ENCODE results near the gene PCYT1A.

Gene PCYT1A

GRCh38 chr3:196219970-196220311 lies 67.6 kb downstream of the PCYT1A start:
- Histone ChIP-seq H3K9ac (ENCODE audit: low read length) (no peak overlapping the region), H3K27ac (ENCODE audit: low read depth, low read length) (no peak overlapping the region), H3K4me1 (ENCODE audit: control insufficient read depth, insufficient read depth, low read length) (peaks cover 27% of the 10 kb centered on the region), H3K36me3 (ENCODE audit: control insufficient read depth, insufficient read depth, low read length) (no peaks in the 10 kb centered on the region), H3K27me3 (ENCODE audit: control insufficient read depth, insufficient read depth, low read length) (no peaks in the 10 kb centered on the region), H3K4me3 (ENCODE audit: low read depth, low read length) (no peak overlapping the region), H3K9me3 (ENCODE audit: control insufficient read depth, insufficient read depth, low read depth, low read length) (no peaks in the 10 kb centered on the region)

- Histone ChIP-seq H3K9ac (ENCODE audit: low read length) (no peak overlapping the region), H3K27ac (ENCODE audit: low read depth, low read length) (no peak overlapping the region), H3K9me3 (ENCODE audit: control insufficient read depth, insufficient read depth, low read depth, low read length) (no peaks in the 10 kb centered on the region), H3K4me1 (ENCODE audit: control insufficient read depth, insufficient read depth, low read length) (peaks cover 29% of the 10 kb centered on the region), H3K27me3 (ENCODE audit: control insufficient read depth, insufficient read depth, low read length) (no peaks in the 10 kb centered on the region), H3K4me3 (ENCODE audit: low read depth, low read length) (no peak overlapping the region), H3K36me3 (ENCODE audit: control insufficient read depth, insufficient read depth, low read length) (no peaks in the 10 kb centered on the region)
These were observed 68.1 kb downstream of the PCYT1A start for GRCh38 chr3:196219194-196219969.

GRCh38 chr3:196218155-196218712 lies 69.3 kb downstream of the PCYT1A start:
- no peak overlapping the region for H3K9ac ChIP-seq (ENCODE audit: low read length)
- no peaks in the 10 kb centered on the region for H3K36me3 ChIP-seq (ENCODE audit: control insufficient read depth, insufficient read depth, low read length)

GRCh38 chr3:196217307-196218154 lies 70.0 kb downstream of the PCYT1A start:
- no peaks in the 10 kb centered on the region for H3K27me3 ChIP-seq (ENCODE audit: control insufficient read depth, insufficient read depth, low read length)
- peaks cover 24% of the 10 kb centered on the region for H3K4me1 ChIP-seq (ENCODE audit: control insufficient read depth, insufficient read depth, low read length)
- H3K27ac ChIP-seq (ENCODE audit: low read depth, low read length): no peak overlapping the region
- no peak overlapping the region for H3K4me3 ChIP-seq (ENCODE audit: low read depth, low read length)
- no peak overlapping the region for H3K9ac ChIP-seq (ENCODE audit: low read length)
- H3K9me3 ChIP-seq (ENCODE audit: control insufficient read depth, insufficient read depth, low read depth, low read length): no peaks in the 10 kb centered on the region
- H3K36me3 ChIP-seq (ENCODE audit: control insufficient read depth, insufficient read depth, low read length): no peaks in the 10 kb centered on the region

More at GRCh38 chr3:196218155-196218712, 69.3 kb downstream of the PCYT1A start:
- H3K27ac ChIP-seq (ENCODE audit: low read depth, low read length): no peak overlapping the region
- H3K4me1 ChIP-seq (ENCODE audit: control insufficient read depth, insufficient read depth, low read length): peaks cover 26% of the 10 kb centered on the region
- H3K9me3 ChIP-seq (ENCODE audit: control insufficient read depth, insufficient read depth, low read depth, low read length): no peaks in the 10 kb centered on the region
- no peaks in the 10 kb centered on the region for H3K27me3 ChIP-seq (ENCODE audit: control insufficient read depth, insufficient read depth, low read length)
- H3K4me3 ChIP-seq (ENCODE audit: low read depth, low read length): no peak overlapping the region

DNA sequence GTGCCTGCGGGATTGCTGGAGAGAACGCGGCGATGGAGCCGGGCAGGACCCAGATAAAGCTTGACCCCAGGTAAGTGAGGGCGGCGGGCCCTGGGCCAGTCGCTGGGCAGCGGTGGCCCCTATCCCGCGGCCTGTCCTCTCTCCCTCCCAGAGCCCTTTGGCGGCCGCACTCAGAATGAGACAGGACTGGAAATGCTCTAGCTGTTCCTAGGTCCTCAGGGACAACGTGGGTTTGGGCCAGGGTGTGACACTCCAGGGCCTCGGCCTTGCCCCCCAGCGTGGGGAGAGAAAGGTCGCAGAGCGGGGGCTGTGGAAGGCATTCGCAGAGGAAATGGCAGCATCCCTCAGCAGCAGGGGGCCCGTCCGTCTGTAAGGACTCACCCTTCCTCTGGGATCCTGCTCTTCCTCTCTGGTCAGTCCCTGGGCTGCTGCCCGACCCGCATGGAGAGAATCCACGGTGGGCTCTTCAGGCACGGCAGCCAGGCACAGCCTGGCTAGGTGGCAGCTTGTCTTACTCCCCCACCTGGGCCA lies 70.8 kb downstream of the PCYT1A start:
- no peak overlapping the region for H3K27ac ChIP-seq (ENCODE audit: low read depth, low read length)
- no peaks in the 10 kb centered on the region for H3K9me3 ChIP-seq (ENCODE audit: control insufficient read depth, insufficient read depth, low read depth, low read length)
- H3K4me1 ChIP-seq (ENCODE audit: control insufficient read depth, insufficient read depth, low read length): peaks cover 24% of the 10 kb centered on the region
- H3K27me3 ChIP-seq (ENCODE audit: control insufficient read depth, insufficient read depth, low read length): no peaks in the 10 kb centered on the region
- no peaks in the 10 kb centered on the region for H3K36me3 ChIP-seq (ENCODE audit: control insufficient read depth, insufficient read depth, low read length)
- H3K4me3 ChIP-seq (ENCODE audit: low read depth, low read length): peak overlapping the region; percentile 52
- no peak overlapping the region for H3K9ac ChIP-seq (ENCODE audit: low read length)

DNA sequence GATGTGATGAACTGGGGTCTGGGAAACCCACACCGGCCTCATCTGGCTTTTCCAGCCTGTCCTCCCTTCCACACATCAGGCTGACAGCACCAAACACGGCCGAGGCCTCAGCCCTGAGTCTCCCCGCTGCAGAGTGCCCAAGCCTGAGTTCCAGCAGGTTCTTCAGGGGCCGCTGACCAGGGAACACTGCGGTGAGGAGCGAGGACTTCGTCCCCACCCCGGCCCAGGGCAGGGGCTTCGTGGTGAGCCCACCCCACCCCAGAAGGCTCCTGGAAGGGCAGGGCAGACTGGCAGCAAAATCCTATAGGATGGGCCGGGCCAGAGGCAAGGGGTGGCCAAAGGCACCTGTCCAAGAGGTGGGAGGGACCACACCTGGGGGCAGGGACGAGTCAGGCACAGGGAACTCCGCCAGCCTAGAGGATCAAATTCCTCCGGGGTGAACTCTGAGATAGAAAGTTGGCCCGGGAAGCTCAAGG lies 71.4 kb downstream of the PCYT1A start, which contains the start of gene SLC51A:
Gene SLC51A (plus strand): TSS at position 446 of the 476 bp plus-strand sequence. CDS start 179 bp downstream, outside the sequence.
- H3K36me3 ChIP-seq (ENCODE audit: control insufficient read depth, insufficient read depth, low read length): no peaks in the 10 kb centered on the region
- H3K4me3 ChIP-seq (ENCODE audit: low read depth, low read length): peak within 1 kb of the TSS; percentile 52
- H3K9ac ChIP-seq (ENCODE audit: low read length): no peak within 1 kb of the TSS
- peaks cover 29% of the 10 kb centered on the region for H3K4me1 ChIP-seq (ENCODE audit: control insufficient read depth, insufficient read depth, low read length)
- no peak within 1 kb of the TSS for H3K27ac ChIP-seq (ENCODE audit: low read depth, low read length)
- H3K27me3 ChIP-seq (ENCODE audit: control insufficient read depth, insufficient read depth, low read length): no peaks in the 10 kb centered on the region
- no peaks in the 10 kb centered on the region for H3K9me3 ChIP-seq (ENCODE audit: control insufficient read depth, insufficient read depth, low read depth, low read length)

DNA sequence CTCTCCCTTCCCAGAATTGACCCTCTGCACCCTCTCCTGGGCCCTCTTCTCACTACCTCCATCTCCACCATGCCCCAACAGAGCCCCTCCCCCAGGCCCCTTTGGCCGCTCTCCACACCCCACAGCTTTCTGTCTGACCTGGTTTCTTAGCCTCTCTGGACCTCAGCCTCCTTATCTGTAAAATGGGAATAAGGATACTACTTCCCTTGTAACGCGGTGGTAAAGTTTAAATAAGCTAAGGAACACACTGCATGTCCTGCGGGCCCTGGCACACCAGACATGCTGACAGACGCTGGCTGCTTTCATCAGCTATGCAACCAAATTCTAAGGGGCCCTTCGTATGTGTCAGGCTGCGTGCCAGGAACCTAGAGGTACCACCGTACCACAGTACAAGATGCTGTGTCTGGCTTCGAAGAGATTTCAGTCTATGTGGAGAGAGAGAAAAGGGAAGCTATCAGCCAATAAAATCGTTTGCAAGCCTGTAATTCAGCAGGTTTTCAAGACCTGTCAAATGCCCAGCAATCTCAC lies 72.0 kb downstream of the PCYT1A start:
- H3K27me3 ChIP-seq (ENCODE audit: control insufficient read depth, insufficient read depth, low read length): no peaks in the 10 kb centered on the region
- peaks cover 30% of the 10 kb centered on the region for H3K4me1 ChIP-seq (ENCODE audit: control insufficient read depth, insufficient read depth, low read length)

GRCh38 chr3:196214783-196215441 lies 72.6 kb downstream of the PCYT1A start:
- Histone ChIP-seq H3K27me3 (ENCODE audit: control insufficient read depth, insufficient read depth, low read length) (no peaks in the 10 kb centered on the region), H3K27ac (ENCODE audit: low read depth, low read length) (no peak overlapping the region), H3K4me1 (ENCODE audit: control insufficient read depth, insufficient read depth, low read length) (peaks cover 30% of the 10 kb centered on the region), H3K9me3 (ENCODE audit: control insufficient read depth, insufficient read depth, low read depth, low read length) (no peaks in the 10 kb centered on the region), H3K36me3 (ENCODE audit: control insufficient read depth, insufficient read depth, low read length) (no peaks in the 10 kb centered on the region), H3K4me3 (ENCODE audit: low read depth, low read length) (no peak overlapping the region), H3K9ac (ENCODE audit: low read length) (no peak overlapping the region)

More for the DNA sequence above, 72.0 kb downstream of the PCYT1A start:
- Histone ChIP-seq H3K36me3 (ENCODE audit: control insufficient read depth, insufficient read depth, low read length) (no peaks in the 10 kb centered on the region), H3K9ac (ENCODE audit: low read length) (no peak overlapping the region), H3K9me3 (ENCODE audit: control insufficient read depth, insufficient read depth, low read depth, low read length) (no peaks in the 10 kb centered on the region), H3K4me3 (ENCODE audit: low read depth, low read length) (no peak overlapping the region), H3K27ac (ENCODE audit: low read depth, low read length) (no peak overlapping the region)

GRCh38 chr3:196210673-196211556 lies 76.6 kb downstream of the PCYT1A start, which contains the start of gene ZDHHC19:
Gene ZDHHC19, minus strand, starts transcription at chr3:196211400. Its CDS starts 85 bp downstream, at chr3:196211315.
- no peak within 1 kb of the TSS for H3K4me3 ChIP-seq (ENCODE audit: low read depth, low read length)
- peaks cover 12% of the 10 kb centered on the region for H3K27me3 ChIP-seq (ENCODE audit: control insufficient read depth, insufficient read depth, low read length)
- H3K9ac ChIP-seq (ENCODE audit: low read length): no peak within 1 kb of the TSS
- H3K36me3 ChIP-seq (ENCODE audit: control insufficient read depth, insufficient read depth, low read length): no peaks in the 10 kb centered on the region
- no peak within 1 kb of the TSS for H3K27ac ChIP-seq (ENCODE audit: low read depth, low read length)
- no peaks in the 10 kb centered on the region for H3K9me3 ChIP-seq (ENCODE audit: control insufficient read depth, insufficient read depth, low read depth, low read length)
- peaks cover 14% of the 10 kb centered on the region; the same call in 1 of the 2 replicates for H3K4me1 ChIP-seq (ENCODE audit: control insufficient read depth, insufficient read depth, low read length)

Measured in HUES6 (cell line).